Ovary (tissue), 9 donors: ENCODE data around the gene MAPK6. TPM values are rescaled to one million over a fixed set of nuclear protein-coding genes. Genes with fewer than 3 reads are reported as not detected.
"Not testable (repeated sequence)": the region's sequence is repeated elsewhere in the genome, so short reads cannot be mapped to it uniquely, and the experiment has no call there.

ENCODE experiments used
- DNase-seq, 5 donors: peaks; one replicate each; pipeline ENCODE4 v3.0.0-alpha.2; 2019 to 2020
- H3K27ac ChIP-seq, 2 donors: fragments of 200-600 bp; one replicate each; pipeline versions ENCODE4 v1.5.1 to v1.8.0; 2019 to 2022
- H3K27me3 ChIP-seq: fragments of 200-600 bp; one replicate; pipeline ENCODE4 v1.8.0; 2022
- H3K36me3 ChIP-seq: fragments of 200-600 bp; sonication (generic); one replicate; pipeline ENCODE4 v1.5.1; 2019
- H3K4me1 ChIP-seq: one replicate; pipeline ENCODE4 v1.8.1; 2013; ENCODE audit warnings: mild to moderate bottlenecking, moderate library complexity; ENCODE audit not compliant: insufficient read depth
- H3K4me3 ChIP-seq: fragments of 200-600 bp; sonication (generic); one replicate; pipeline ENCODE4 v1.5.1; 2017
- H3K9me3 ChIP-seq, 2 donors: fragments of 200-600 bp in 1 of 2; sonication (generic) in 1 of 2; one replicate each; pipeline versions ENCODE4 v1.5.1 to v1.8.1; 2013 to 2019; ENCODE audit warnings: mild to moderate bottlenecking in 1 of 2, moderate library complexity in 1 of 2
- CTCF ChIP-seq, 3 donors: fragments of 450-650 bp in 2 of 3; fragments of 200-600 bp in 1 of 3; IDR thresholded peaks; one replicate each; pipeline versions ENCODE4 v1.5.1 to v1.8.0; 2016 to 2022; ENCODE audit warnings: antibody characterized with exemption in 3 of 3, mild to moderate bottlenecking in 1 of 3
- EP300 ChIP-seq: sonication (generic); formaldehyde crosslinking; IDR thresholded peaks from one replicate; pipeline ENCODE4 v1.6.1; 2017; ENCODE audit warnings: antibody characterized with exemption
- POLR2A ChIP-seq: fragments of 450-650 bp; IDR thresholded peaks from one replicate; pipeline ENCODE4 v1.6.1; 2017; ENCODE audit warnings: antibody characterized with exemption, mild to moderate bottlenecking, moderate library complexity
- WGBS, 3 donors: extraction: QIAGEN DNeasy Blood & Tissue Kit in 1 of 3; methylation state at CpG; one replicate each; pipeline versions ENCODE4 v1.1.5 to v1.1.7; 2013 to 2017; 5-methylcytosine and 5-hydroxymethylcytosine counted together
- intact Hi-C, 4 donors: fragments of 100-400 bp; cut with DNase I; formaldehyde crosslinking; loops; one replicate each; pipeline versions ENCODE4 v1.11.0 to v1.15.1; 2022 to 2023
- polyA plus RNA-seq, 2 donors: library from polyadenylated mRNA; stranded (reverse); fragments of 200-250 nt in 1 of 2; fragments of 350-450 nt in 1 of 2; fragmentation: Illumina TruSeq in 1 of 2; extraction: RNeasy Lipid Tissue Mini Kit (QIAGEN cat#74804) in 1 of 2; gene quantifications; one replicate each; pipeline ENCODE4 v1.2.3, GENCODE V29; 2013 to 2014
- total RNA-seq, 7 donors: library from RNA; depleted of rRNA in 2 of 7; stranded (reverse); fragments of >200 nt in 2 of 7; fragmentation: NEBNext Ultra II Directional in 3 of 7; extraction: Animal tissue kit (Norgen Biotek cat#: 25700) in 3 of 7; gene quantifications; one replicate each; pipeline versions ENCODE4 v1.1.0 to v1.2.4, GENCODE V29; 2016 to 2023
- donor health status: DM: no; HTN: no; CAD: no; lungs with moderate emphysema.
- donor health status: DM: no; HTN: no; CAD: no.
- donor health status: Bipolar disorder and iron deficiency.
- donor health status: DM: yes; HTN: yes; CAD: no.
- donor health status: DM: no; HTN: no; CAD: no.
- donor health status: DM: yes; HTN: yes; CAD: no.

Gene MAPK6
- total and polyA plus RNA-seq, 9 donors = 5.9 to 24.5 (median 19.8) TPM

- WGBS, 3 donors = 97 to 100% (median 100%) methylated on average over 1 of the region's 1 CpG
- intact Hi-C loops = no loop called here
Observed at GRCh38 chr15:52050416-52050815, 31.4 kb downstream of the MAPK6 start.

GRCh38 chr15:52052066-52052935, 33.3 kb downstream of the MAPK6 start:
- TF ChIP-seq EP300 (no peak), POLR2A (no peak), CTCF (IDR thresholded peaks at IDR 0.05) (no peak)
- Histone ChIP-seq H3K9me3 (no peaks in the 10 kb centered on the region), H3K4me1 (no peaks in the 10 kb centered on the region), H3K4me3 (no peak overlapping the region), H3K27ac (no peak overlapping the region), H3K36me3 (no peaks in the 10 kb centered on the region), H3K27me3 (no peaks in the 10 kb centered on the region)
- intact Hi-C loops = no loop called here
- WGBS, 3 donors = 85 to 97% (median 94%) methylated on average over 4 of the region's 4 CpGs
- DNase-seq = no peak

More at GRCh38 chr15:52050416-52050815, 31.4 kb downstream of the MAPK6 start:
- DNase-seq = no peak
- H3K27me3 ChIP-seq = no peaks in the 10 kb centered on the region
- no peaks in the 10 kb centered on the region for H3K36me3 ChIP-seq
- no peaks in the 10 kb centered on the region for H3K4me1 ChIP-seq
- no peaks in the 10 kb centered on the region for H3K9me3 ChIP-seq
- TF ChIP-seq EP300 (no peak), CTCF (IDR thresholded peaks at IDR 0.05) (no peak), POLR2A (no peak)
- H3K27ac ChIP-seq = no peak overlapping the region
- no peak overlapping the region for H3K4me3 ChIP-seq

- Histone ChIP-seq H3K27me3 (no peaks in the 10 kb centered on the region), H3K9me3 (no peaks in the 10 kb centered on the region), H3K36me3 (no peaks in the 10 kb centered on the region), H3K4me1 (no peaks in the 10 kb centered on the region), H3K27ac (no peak overlapping the region), H3K4me3 (no peak overlapping the region)
- WGBS, 3 donors = 96 to 97% (median 96%) methylated on average over 4 of the region's 4 CpGs
- DNase-seq = no peak
- intact Hi-C loops = no loop called here
- no peak for TF ChIP-seq CTCF (IDR thresholded peaks at IDR 0.05)
- TF ChIP-seq POLR2A = no peak
- TF ChIP-seq EP300 = no peak
Observed at GRCh38 chr15:52054381-52054780, 35.4 kb downstream of the MAPK6 start.

- DNase-seq, H3K27me3 ChIP-seq, H3K27ac ChIP-seq, H3K9me3 ChIP-seq, H3K4me1 ChIP-seq, intact Hi-C loops, H3K36me3 ChIP-seq, H3K4me3 ChIP-seq: not testable (repeated sequence)
- 96 to 97% (median 96%) methylated on average over 7 of the region's 7 CpGs for WGBS, 3 donors
Observed at GRCh38 chr15:52054858-52055257, 35.8 kb downstream of the MAPK6 start.

- Histone ChIP-seq H3K27ac (no peak overlapping the region), H3K27me3 (no peaks in the 10 kb centered on the region), H3K4me1 (no peaks in the 10 kb centered on the region), H3K36me3 (no peaks in the 10 kb centered on the region), H3K9me3 (no peaks in the 10 kb centered on the region), H3K4me3 (no peak overlapping the region)
- intact Hi-C loops = no loop called here
- TF ChIP-seq POLR2A (no peak), CTCF (IDR thresholded peaks at IDR 0.05) (no peak), EP300 (no peak)
- 96 to 100% (median 98%) methylated on average over 1 of the region's 1 CpG for WGBS, 3 donors
- no peak for DNase-seq
Observed at GRCh38 chr15:52056001-52056400, 37.0 kb downstream of the MAPK6 start.
